DMS53 treated with DMSO at 0.1 percent for 48 hours (cell line): ENCODE results near the gene TRIP12.
"Not testable (repeated sequence)": the region's sequence is repeated elsewhere in the genome, so short reads cannot be mapped to it uniquely, and the experiment has no call there.

Source experiments
- DNase-seq: peaks from one replicate; lab custom pipeline; 2025; ENCODE audit not compliant: unreplicated experiment; lab: John Stamatoyannopoulos, UW

Gene TRIP12

GRCh38 chr2:229779650-229780049, 142.2 kb downstream of the TRIP12 start:
- no peak for DNase-seq

- DNase-seq: no peak
Measured at GRCh38 chr2:229777716-229778115, 144.1 kb downstream of the TRIP12 start.

DNA sequence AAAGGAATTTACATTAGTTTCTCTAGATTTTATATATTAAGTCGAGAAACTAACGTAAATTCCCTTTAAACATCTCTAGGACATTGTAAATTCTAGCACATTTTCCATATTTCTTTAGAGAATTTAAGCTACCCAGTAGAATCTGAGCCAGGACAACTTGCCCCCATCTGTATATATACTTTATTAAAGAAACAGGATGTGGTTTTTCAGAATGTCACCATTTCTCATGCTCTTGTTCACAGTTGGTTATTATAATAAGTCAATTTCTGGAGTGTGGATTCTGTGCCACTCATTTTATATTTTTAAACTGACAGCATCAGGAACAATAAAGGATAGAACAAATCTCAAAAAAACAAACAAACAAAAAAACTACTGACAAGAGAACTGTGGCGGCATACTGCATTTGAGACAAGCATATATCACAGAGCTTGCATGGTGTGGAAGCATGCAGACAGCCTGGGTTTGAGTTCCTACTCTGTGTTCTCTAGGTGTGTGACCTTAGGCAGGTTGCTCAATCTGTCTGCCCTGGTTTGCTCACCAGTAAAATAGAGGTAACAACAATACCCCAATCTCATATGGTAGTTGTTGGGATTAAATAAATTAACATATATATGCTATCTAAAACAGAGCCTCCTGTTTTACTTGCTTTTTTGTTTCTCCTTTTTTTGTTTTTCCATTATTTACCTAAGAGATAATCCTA, 146.0 kb downstream of the TRIP12 start:
- no peak for DNase-seq

DNA sequence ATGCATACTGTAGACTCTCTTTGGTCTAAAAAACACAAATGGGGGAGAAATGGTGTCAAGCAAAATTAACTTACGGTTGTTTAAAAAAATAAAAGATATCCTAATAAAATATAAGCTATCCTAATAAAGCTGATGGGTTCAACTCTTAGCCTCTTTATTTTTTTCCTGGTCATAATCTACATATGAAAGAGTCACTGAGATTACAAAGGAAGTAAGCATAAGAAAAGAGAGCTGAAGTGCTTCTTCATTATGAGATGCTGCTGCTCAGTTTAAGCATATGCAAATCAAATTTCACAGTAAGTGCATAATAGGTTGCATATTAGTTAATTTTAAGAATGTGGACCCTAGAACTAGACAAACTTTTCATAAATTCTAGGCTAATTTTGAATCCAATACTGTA, 147.6 kb downstream of the TRIP12 start:
- DNase-seq: no peak

DNA sequence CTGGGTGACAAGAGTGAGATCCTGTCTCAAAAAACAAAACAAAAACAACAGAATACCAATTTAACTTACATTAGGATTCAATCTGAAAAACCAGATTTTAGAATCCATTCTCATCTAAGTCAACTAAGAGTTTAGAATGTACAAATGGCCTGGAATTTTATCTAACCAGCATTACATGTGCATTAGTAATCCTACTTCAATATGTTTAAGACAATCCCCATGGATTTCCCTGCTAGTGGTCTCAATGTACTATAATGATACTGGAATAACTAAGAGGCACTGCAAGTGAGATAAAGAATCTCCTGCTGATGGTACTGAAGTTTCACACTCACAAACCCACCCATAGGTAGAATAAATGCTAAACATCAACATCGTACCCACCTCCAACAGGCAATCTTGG, 153.6 kb downstream of the TRIP12 start:
- no peak for DNase-seq

GRCh38 chr2:229765721-229766120, 156.1 kb downstream of the TRIP12 start:
- no peak for DNase-seq

GRCh38 chr2:229761663-229762062, 160.1 kb downstream of the TRIP12 start:
- DNase-seq: no peak

- not testable (repeated sequence) for DNase-seq
Measured at GRCh38 chr2:229757462-229757861, 164.3 kb downstream of the TRIP12 start.

GRCh38 chr2:229752970-229753729, 168.7 kb downstream of the TRIP12 start:
- no peak for DNase-seq

- no peak for DNase-seq
Measured at GRCh38 chr2:229749779-229750178, 172.0 kb downstream of the TRIP12 start.

- no peak for DNase-seq
Measured at GRCh38 chr2:229748950-229749349, 172.9 kb downstream of the TRIP12 start.

GRCh38 chr2:229742691-229743090, 179.1 kb downstream of the TRIP12 start:
- not testable (repeated sequence) for DNase-seq

DNA sequence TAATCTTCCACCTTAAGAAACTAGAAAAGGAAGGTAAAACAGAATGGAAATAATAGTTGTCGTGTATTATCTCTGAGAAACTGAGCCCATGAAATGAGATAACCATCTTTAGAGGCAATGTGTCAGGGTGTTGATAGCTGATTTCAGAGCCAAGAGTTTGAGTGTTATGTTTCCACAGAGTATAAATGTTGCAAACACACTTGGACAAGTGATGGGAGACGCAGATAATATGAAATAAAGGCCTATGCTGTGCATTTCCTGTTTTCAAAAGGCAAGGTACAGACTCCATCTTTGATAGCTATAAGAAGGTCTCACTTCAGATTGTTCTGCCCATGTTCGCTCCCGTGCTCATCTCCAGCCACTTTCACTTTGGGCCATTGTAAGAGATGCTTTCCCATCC, 181.5 kb downstream of the TRIP12 start:
- DNase-seq: no peak

GRCh38 chr2:229738024-229738625, 183.7 kb downstream of the TRIP12 start:
- no peak for DNase-seq

- no peak for DNase-seq
Measured at GRCh38 chr2:229734410-229734809, 187.4 kb downstream of the TRIP12 start.

- DNase-seq: no peak
Measured at GRCh38 chr2:229733611-229734245, 188.1 kb downstream of the TRIP12 start.

- no peak for DNase-seq
Measured at GRCh38 chr2:229732897-229733296, 188.9 kb downstream of the TRIP12 start.

DNA sequence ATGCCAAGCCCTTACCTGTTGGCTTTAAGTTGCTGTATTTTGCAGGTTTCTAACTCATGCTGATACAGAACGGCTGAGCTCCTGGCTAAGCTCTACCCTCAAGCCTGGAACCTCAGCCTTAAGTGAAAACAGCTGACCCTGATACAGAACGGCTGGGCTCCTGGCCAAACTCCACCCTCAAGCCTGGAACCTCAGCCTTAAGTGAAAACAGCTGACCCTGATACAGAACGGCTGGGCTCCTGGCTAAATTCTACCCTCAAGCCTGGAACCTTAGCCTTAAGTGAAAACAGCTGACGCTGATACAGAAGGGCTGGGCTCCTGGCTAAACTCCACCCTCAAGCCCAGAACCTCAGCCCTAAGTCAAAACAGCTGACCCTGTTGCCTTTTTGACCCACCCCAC, 189.9 kb downstream of the TRIP12 start:
- no peak for DNase-seq

GRCh38 chr2:229731363-229731762, 190.4 kb downstream of the TRIP12 start:
- DNase-seq: no peak

GRCh38 chr2:229728370-229728769, 193.4 kb downstream of the TRIP12 start:
- DNase-seq: no peak

DNA sequence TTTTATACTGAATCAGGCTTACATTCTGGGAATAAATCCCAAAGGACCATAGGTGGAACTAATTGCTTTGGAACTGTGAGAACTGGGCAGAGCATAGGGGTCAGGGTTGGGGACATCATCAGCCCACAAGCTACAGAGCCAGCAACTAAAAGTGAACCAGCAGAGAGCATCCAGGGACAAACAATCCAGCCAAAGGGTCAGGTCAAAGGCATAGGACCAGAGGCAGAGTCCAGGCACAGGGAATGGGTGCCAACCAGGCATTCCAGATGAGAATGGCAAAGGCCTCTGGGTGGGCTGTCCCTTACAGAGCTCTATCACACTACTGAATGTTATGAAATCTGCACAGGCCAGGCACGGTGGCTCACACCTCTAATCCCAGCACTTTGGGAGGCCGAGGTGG, 195.2 kb downstream of the TRIP12 start:
- DNase-seq: no peak
